WTC11 (cell line): Measurements from ENCODE around the gene SLC9A3. TPM values are rescaled to one million over a fixed set of nuclear protein-coding genes. Genes with fewer than 3 reads are reported as not detected.

ENCODE experiments used
- ATAC-seq: fragments of 200-7000 bp; cut with Tn5 transposase; 2 replicates; pipeline ENCODE4 v1.10.0; 2021; ENCODE audit warnings: mild to moderate bottlenecking, moderate library complexity
- CTCF ChIA-PET: fragments of 300-600 bp; sonication (Branson Sonifier 250); formaldehyde crosslinking; loops from one replicate; lab custom pipeline; 2021; ENCODE audit warnings: antibody characterized with exemption; lab: Charles Lee
- POLR2A ChIA-PET: fragments of 350-600 bp; sonication (Branson Sonifier 250); formaldehyde crosslinking; loops from one replicate; lab custom pipeline; 2021; ENCODE audit warnings: antibody characterized with exemption; lab: Charles Lee
- DNase-seq: peaks from one replicate; pipeline ENCODE4 v3.0.0; 2021; ENCODE audit warnings: low spot score
- H3K27ac Mint-ChIP-seq: 2 replicates; pipeline ENCODE4 v1.8.0; 2021; ENCODE audit warnings: mixed read lengths
- H3K27me3 Mint-ChIP-seq: 2 replicates; pipeline ENCODE4 v1.8.0; 2021; ENCODE audit warnings: low read depth, mild to moderate bottlenecking, moderate library complexity, mixed read lengths
- H3K36me3 Mint-ChIP-seq: 2 replicates; pipeline ENCODE4 v1.8.0; 2021; ENCODE audit warnings: mixed read lengths
- H3K4me1 Mint-ChIP-seq: 2 replicates; pipeline ENCODE4 v1.8.0; 2022; ENCODE audit warnings: mixed read lengths
- H3K4me3 Mint-ChIP-seq: 2 replicates; pipeline ENCODE4 v1.8.0; 2021; ENCODE audit warnings: mild to moderate bottlenecking, moderate library complexity, mixed read lengths
- H3K9me3 Mint-ChIP-seq: 2 replicates; pipeline ENCODE4 v1.8.0; 2021; ENCODE audit warnings: mixed read lengths
- CREM ChIP-seq: sonication (generic); formaldehyde crosslinking; IDR thresholded peaks from 2 replicates; pipeline ENCODE4 v1.8.1; 2022; ENCODE audit warnings: mild to moderate bottlenecking, missing genetic modification reagents, moderate library complexity
- ELF4 ChIP-seq: sonication (generic); formaldehyde crosslinking; IDR thresholded peaks from 2 replicates; pipeline ENCODE4 v1.8.1; 2022; ENCODE audit warnings: low read depth, mild to moderate bottlenecking, moderate library complexity, missing genetic modification reagents
- EMX1 ChIP-seq: fragments of 250-450 bp; sonication (Bioruptor Pico); IDR thresholded peaks from 2 replicates; pipeline ENCODE4 v1.8.0; 2021; ENCODE audit warnings: mild to moderate bottlenecking
- FOXK1 ChIP-seq: sonication (generic); formaldehyde crosslinking; IDR thresholded peaks from 2 replicates; pipeline ENCODE4 v1.8.0; 2022; ENCODE audit warnings: mild to moderate bottlenecking, moderate library complexity, missing genetic modification reagents
- FOXP1 ChIP-seq: sonication (generic); formaldehyde crosslinking; IDR thresholded peaks from 2 replicates; pipeline ENCODE4 v1.8.0; 2022; ENCODE audit warnings: missing genetic modification reagents, mild to moderate bottlenecking, moderate library complexity, borderline replicate concordance
- JAZF1 ChIP-seq: fragments of 250-450 bp; sonication (Bioruptor Pico); IDR thresholded peaks from 2 replicates; pipeline ENCODE4 v1.9.0; 2021; ENCODE audit warnings: moderate library complexity, mild to moderate bottlenecking, inconsistent platforms
- JUN ChIP-seq: sonication (generic); formaldehyde crosslinking; IDR thresholded peaks from 2 replicates; pipeline ENCODE4 v1.8.0; 2023; ENCODE audit warnings: mild to moderate bottlenecking, missing genetic modification reagents
- NR1H2 ChIP-seq: sonication (generic); formaldehyde crosslinking; IDR thresholded peaks from 2 replicates; pipeline ENCODE4 v1.9.0; 2021; ENCODE audit warnings: mild to moderate bottlenecking, moderate library complexity, missing genetic modification reagents
- RELA ChIP-seq: sonication (generic); formaldehyde crosslinking; IDR thresholded peaks from 2 replicates; pipeline ENCODE4 v1.8.1; 2022; ENCODE audit warnings: missing genetic modification reagents, mild to moderate bottlenecking, borderline replicate concordance
- RORB ChIP-seq: fragments of 250-450 bp; sonication (Bioruptor Pico); IDR thresholded peaks from 2 replicates; pipeline ENCODE4 v1.9.0; 2021; ENCODE audit warnings: mild to moderate bottlenecking
- SMAD4 ChIP-seq: sonication (generic); formaldehyde crosslinking; IDR thresholded peaks from 2 replicates; pipeline ENCODE4 v1.8.0; 2022; ENCODE audit warnings: mild to moderate bottlenecking, missing genetic modification reagents
- SP1 ChIP-seq: sonication (generic); formaldehyde crosslinking; conservative IDR thresholded peaks from 2 replicates; pipeline ENCODE4 v1.8.1; 2022; ENCODE audit warnings: missing genetic modification reagents
- TEAD4 ChIP-seq: sonication (generic); formaldehyde crosslinking; IDR thresholded peaks from 2 replicates; pipeline ENCODE4 v1.8.0; 2022; ENCODE audit warnings: mild to moderate bottlenecking, missing genetic modification reagents
- ZNF121 ChIP-seq: sonication (generic); formaldehyde crosslinking; IDR thresholded peaks from 2 replicates; pipeline ENCODE4 v1.8.0; 2023; ENCODE audit warnings: missing genetic modification reagents
- ZNF263 ChIP-seq: sonication (generic); formaldehyde crosslinking; IDR thresholded peaks from 2 replicates; pipeline ENCODE4 v1.8.1; 2022; ENCODE audit warnings: low read depth, mild to moderate bottlenecking, moderate library complexity, missing genetic modification reagents
- ZNF416 ChIP-seq: fragments of 250-450 bp; sonication (Bioruptor Pico); IDR thresholded peaks from 2 replicates; pipeline ENCODE4 v1.9.0; 2021; ENCODE audit warnings: mild to moderate bottlenecking, inconsistent platforms
- ZNF423 ChIP-seq: fragments of 250-450 bp; sonication (Bioruptor Pico); IDR thresholded peaks from 2 replicates; pipeline ENCODE4 v2.1.2; 2022; ENCODE audit warnings: mild to moderate bottlenecking, moderate library complexity
- ZNF671 ChIP-seq: fragments of 250-450 bp; sonication (Bioruptor Pico); IDR thresholded peaks from 2 replicates; pipeline ENCODE4 v1.8.0; 2021; ENCODE audit warnings: mild to moderate bottlenecking
- total RNA-seq: library from RNA; stranded (reverse); gene quantifications from 3 replicates; pipeline ENCODE4 v1.2.3, GENCODE V29; 2021
- TF ChIP-seq, protein P1 (sequence below): sonication (generic); formaldehyde crosslinking; IDR thresholded peaks from 2 replicates; pipeline ENCODE4 v1.8.0; 2022; ENCODE audit warnings: mild to moderate bottlenecking, missing genetic modification reagents
- TF ChIP-seq, protein P2 (sequence below): sonication (generic); formaldehyde crosslinking; IDR thresholded peaks from 2 replicates; pipeline ENCODE4 v1.8.0; 2022; ENCODE audit warnings: mild to moderate bottlenecking, missing genetic modification reagents
- TF ChIP-seq, protein P3 (sequence below): fragments of 200-600 bp; IDR thresholded peaks from 2 replicates; pipeline ENCODE4 v1.8.0; 2022; ENCODE audit warnings: antibody characterized with exemption
- TF ChIP-seq, protein P4 (sequence below): fragments of 250-450 bp; sonication (Bioruptor Pico); conservative IDR thresholded peaks from 2 replicates; pipeline ENCODE4 v1.9.0; 2021; ENCODE audit warnings: mild to moderate bottlenecking
- TF ChIP-seq, protein P5 (sequence below): sonication (generic); formaldehyde crosslinking; IDR thresholded peaks from 2 replicates; pipeline ENCODE4 v1.8.0; 2022; ENCODE audit warnings: mild to moderate bottlenecking, missing genetic modification reagents
- TF ChIP-seq, protein P6 (sequence below): sonication (generic); formaldehyde crosslinking; IDR thresholded peaks from 2 replicates; pipeline ENCODE4 v1.8.1; 2023; ENCODE audit warnings: mild to moderate bottlenecking, missing genetic modification reagents
- TF ChIP-seq, protein P7 (sequence below): sonication (generic); formaldehyde crosslinking; IDR thresholded peaks from 2 replicates; pipeline ENCODE4 v1.8.1; 2022; ENCODE audit warnings: mild to moderate bottlenecking, moderate library complexity, missing genetic modification reagents

The SLC9A3 gene
- total RNA-seq, 1 experiment from 2014 or later = 1.6 TPM

DNA sequence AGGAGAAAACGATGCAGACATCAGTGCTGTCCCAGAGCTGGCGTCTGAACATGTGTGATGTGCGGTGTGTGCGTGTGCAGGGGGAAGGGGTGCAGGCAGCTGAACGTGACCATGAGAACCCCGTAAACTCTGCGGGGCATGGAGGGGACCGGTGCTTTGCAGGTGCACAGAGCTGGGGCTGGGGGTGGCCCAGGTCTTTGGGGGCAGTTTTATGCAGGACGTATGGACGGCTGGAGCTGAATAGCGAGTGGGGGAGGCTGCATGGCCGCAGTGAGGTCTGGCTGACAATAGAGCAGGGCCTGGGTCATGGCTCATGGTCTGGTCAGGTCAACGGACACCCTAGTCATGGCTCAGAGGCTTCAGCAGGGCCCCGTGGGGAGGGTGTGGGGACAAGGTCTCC, 84.6 kb downstream of the SLC9A3 start:
- H3K27me3 Mint-ChIP-seq = peaks cover 5% of the 10 kb centered on the region
- no peak for DNase-seq
- ATAC-seq = no peak
- no peak overlapping the region for H3K4me3 Mint-ChIP-seq
- no peak overlapping the region for H3K27ac Mint-ChIP-seq
- no peaks in the 10 kb centered on the region for H3K9me3 Mint-ChIP-seq
- peaks cover 16% of the 10 kb centered on the region for H3K4me1 Mint-ChIP-seq
- ChIA-PET CTCF (interaction anchor here (1.0 to 1.8 kb wide), 5 partner anchors 8 to 251 kb away, joined by 3 to 5 read pairs (median 3); no protein-coding TSS in a partner anchor), POLR2A (no interaction called here)
- TF ChIP-seq, protein P1, sequence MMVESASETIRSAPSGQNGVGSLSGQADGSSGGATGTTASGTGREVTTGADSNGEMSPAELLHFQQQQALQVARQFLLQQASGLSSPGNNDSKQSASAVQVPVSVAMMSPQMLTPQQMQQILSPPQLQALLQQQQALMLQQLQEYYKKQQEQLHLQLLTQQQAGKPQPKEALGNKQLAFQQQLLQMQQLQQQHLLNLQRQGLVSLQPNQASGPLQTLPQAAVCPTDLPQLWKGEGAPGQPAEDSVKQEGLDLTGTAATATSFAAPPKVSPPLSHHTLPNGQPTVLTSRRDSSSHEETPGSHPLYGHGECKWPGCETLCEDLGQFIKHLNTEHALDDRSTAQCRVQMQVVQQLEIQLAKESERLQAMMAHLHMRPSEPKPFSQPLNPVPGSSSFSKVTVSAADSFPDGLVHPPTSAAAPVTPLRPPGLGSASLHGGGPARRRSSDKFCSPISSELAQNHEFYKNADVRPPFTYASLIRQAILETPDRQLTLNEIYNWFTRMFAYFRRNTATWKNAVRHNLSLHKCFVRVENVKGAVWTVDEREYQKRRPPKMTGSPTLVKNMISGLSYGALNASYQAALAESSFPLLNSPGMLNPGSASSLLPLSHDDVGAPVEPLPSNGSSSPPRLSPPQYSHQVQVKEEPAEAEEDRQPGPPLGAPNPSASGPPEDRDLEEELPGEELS (CRISPR knock-in tag) = no peak
- TF ChIP-seq FOXK1 (CRISPR knock-in tag) = no peak
- TF ChIP-seq ZNF416 (CRISPR knock-in tag) = no peak
- TF ChIP-seq, protein P2, sequence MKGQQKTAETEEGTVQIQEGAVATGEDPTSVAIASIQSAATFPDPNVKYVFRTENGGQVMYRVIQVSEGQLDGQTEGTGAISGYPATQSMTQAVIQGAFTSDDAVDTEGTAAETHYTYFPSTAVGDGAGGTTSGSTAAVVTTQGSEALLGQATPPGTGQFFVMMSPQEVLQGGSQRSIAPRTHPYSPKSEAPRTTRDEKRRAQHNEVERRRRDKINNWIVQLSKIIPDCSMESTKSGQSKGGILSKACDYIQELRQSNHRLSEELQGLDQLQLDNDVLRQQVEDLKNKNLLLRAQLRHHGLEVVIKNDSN (CRISPR knock-in tag) = no peak
- TF ChIP-seq RORB (CRISPR knock-in tag) = no peak
- TF ChIP-seq, protein P3, sequence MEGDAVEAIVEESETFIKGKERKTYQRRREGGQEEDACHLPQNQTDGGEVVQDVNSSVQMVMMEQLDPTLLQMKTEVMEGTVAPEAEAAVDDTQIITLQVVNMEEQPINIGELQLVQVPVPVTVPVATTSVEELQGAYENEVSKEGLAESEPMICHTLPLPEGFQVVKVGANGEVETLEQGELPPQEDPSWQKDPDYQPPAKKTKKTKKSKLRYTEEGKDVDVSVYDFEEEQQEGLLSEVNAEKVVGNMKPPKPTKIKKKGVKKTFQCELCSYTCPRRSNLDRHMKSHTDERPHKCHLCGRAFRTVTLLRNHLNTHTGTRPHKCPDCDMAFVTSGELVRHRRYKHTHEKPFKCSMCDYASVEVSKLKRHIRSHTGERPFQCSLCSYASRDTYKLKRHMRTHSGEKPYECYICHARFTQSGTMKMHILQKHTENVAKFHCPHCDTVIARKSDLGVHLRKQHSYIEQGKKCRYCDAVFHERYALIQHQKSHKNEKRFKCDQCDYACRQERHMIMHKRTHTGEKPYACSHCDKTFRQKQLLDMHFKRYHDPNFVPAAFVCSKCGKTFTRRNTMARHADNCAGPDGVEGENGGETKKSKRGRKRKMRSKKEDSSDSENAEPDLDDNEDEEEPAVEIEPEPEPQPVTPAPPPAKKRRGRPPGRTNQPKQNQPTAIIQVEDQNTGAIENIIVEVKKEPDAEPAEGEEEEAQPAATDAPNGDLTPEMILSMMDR = no peak
- no peak for TF ChIP-seq ZNF121 (CRISPR knock-in tag)
- TF ChIP-seq RELA (CRISPR knock-in tag) = no peak
- no peak for TF ChIP-seq ZNF263 (CRISPR knock-in tag)
- no peak for TF ChIP-seq EMX1 (CRISPR knock-in tag)
- TF ChIP-seq ZNF423 (CRISPR knock-in tag) = no peak
- H3K36me3 Mint-ChIP-seq = no peaks in the 10 kb centered on the region

DNA sequence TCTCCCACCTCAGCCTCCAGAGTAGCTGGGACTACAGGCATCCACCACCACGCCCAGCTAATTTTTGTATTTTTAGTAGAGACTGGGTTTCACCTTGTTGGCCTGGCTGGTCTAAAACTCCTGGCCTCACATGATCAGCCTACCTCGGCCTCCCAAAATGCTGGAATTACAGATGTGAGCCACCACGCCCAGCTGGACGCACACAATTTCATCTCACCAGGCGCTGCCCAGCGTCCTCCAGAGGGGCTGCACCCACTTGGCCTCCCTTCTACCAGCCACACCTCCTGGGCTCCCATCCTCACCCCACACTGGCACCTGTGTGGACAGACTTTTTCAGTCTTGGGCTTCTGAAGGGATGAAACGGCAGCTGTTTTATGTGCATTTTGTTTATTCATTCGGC, 85.1 kb downstream of the SLC9A3 start:
- H3K4me3 Mint-ChIP-seq = no peak overlapping the region
- no peak for ATAC-seq
- peaks cover 14% of the 10 kb centered on the region for H3K4me1 Mint-ChIP-seq
- peaks cover 5% of the 10 kb centered on the region for H3K27me3 Mint-ChIP-seq
- DNase-seq = no peak
- no peak overlapping the region for H3K27ac Mint-ChIP-seq
- no peaks in the 10 kb centered on the region for H3K9me3 Mint-ChIP-seq
- ChIA-PET POLR2A (no interaction called here), CTCF (interaction anchor here (1.0 to 2.7 kb wide), 5 partner anchors 7 to 251 kb away, joined by 3 to 27 read pairs (median 4); no protein-coding TSS in a partner anchor)
- H3K36me3 Mint-ChIP-seq = no peaks in the 10 kb centered on the region
- TF ChIP-seq SP1 (CRISPR knock-in tag) (no peak), ZNF671 (CRISPR knock-in tag) (no peak), ZNF263 (CRISPR knock-in tag) (no peak), EMX1 (CRISPR knock-in tag) (no peak), NR1H2 (CRISPR knock-in tag) (no peak), SMAD4 (CRISPR knock-in tag) (no peak), RELA (CRISPR knock-in tag) (no peak), JAZF1 (CRISPR knock-in tag) (no peak), TEAD4 (CRISPR knock-in tag) (no peak), ELF4 (CRISPR knock-in tag) (no peak), JUN (CRISPR knock-in tag) (no peak), CREM (no peak), FOXP1 (CRISPR knock-in tag) (no peak)
- TF ChIP-seq, protein P4, sequence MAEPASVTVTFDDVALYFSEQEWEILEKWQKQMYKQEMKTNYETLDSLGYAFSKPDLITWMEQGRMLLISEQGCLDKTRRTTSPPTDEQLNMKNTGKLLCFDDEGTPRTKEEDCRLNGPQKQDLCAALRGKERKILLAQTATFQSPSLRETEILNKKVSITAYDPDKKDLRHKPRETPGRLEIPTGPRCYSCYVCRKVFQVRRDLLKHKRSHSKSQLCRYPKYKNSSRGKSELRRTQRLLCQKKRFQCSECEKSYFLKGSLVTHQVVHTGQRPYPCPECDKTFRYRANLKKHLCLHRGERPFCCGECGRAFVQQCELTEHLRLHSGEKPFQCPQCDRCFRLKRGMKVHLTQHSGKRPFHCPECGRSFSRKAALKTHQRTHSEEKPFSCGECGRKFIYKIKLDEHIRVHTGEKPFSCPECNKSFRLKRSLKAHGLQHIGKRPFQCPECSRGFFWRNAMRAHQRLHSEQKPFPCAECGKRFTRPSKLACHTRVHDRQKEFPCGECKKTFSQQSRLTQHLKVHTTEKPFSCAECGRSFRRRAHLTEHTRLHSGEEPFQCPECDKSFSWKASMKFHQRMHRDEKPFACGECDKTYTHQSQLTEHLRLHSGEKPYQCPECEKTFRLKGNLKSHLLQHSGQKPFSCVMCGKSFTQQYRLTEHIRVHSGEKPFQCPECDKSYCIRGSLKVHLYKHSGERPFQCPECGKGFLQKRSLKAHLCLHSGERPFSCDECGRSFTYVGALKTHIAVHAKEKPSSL (CRISPR knock-in tag) = no peak
- TF ChIP-seq, protein P5, sequence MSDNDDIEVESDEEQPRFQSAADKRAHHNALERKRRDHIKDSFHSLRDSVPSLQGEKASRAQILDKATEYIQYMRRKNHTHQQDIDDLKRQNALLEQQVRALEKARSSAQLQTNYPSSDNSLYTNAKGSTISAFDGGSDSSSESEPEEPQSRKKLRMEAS (CRISPR knock-in tag) = no peak
- TF ChIP-seq, protein P6, sequence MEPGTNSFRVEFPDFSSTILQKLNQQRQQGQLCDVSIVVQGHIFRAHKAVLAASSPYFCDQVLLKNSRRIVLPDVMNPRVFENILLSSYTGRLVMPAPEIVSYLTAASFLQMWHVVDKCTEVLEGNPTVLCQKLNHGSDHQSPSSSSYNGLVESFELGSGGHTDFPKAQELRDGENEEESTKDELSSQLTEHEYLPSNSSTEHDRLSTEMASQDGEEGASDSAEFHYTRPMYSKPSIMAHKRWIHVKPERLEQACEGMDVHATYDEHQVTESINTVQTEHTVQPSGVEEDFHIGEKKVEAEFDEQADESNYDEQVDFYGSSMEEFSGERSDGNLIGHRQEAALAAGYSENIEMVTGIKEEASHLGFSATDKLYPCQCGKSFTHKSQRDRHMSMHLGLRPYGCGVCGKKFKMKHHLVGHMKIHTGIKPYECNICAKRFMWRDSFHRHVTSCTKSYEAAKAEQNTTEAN (CRISPR knock-in tag) = no peak
- TF ChIP-seq, protein P7, sequence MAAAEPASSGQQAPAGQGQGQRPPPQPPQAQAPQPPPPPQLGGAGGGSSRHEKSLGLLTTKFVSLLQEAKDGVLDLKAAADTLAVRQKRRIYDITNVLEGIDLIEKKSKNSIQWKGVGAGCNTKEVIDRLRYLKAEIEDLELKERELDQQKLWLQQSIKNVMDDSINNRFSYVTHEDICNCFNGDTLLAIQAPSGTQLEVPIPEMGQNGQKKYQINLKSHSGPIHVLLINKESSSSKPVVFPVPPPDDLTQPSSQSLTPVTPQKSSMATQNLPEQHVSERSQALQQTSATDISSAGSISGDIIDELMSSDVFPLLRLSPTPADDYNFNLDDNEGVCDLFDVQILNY (CRISPR knock-in tag) = no peak
